Coronary artery (tissue), 2 donors: ENCODE results near the gene CPEB2.

Experiments used
- DNase-seq: peaks from one replicate; pipeline ENCODE4 v3.0.0-alpha.2; 2017; ENCODE audit warnings: low spot score
- H3K27ac ChIP-seq, 2 donors: fragments of 200-600 bp; sonication (generic); one replicate each; pipeline ENCODE4 v1.5.1; 2016 to 2019
- H3K4me3 ChIP-seq: fragments of 200-600 bp; sonication (generic); 2 replicates; pipeline ENCODE4 v1.5.1; 2016; ENCODE audit warnings: mild to moderate bottlenecking, moderate library complexity
- TF ChIP-seq, protein P1 (sequence below): fragments of 200-600 bp; sonication (generic); IDR thresholded peaks from one replicate; pipeline ENCODE4 v1.5.1; 2019; ENCODE audit warnings: antibody characterized with exemption

The CPEB2 gene

DNA sequence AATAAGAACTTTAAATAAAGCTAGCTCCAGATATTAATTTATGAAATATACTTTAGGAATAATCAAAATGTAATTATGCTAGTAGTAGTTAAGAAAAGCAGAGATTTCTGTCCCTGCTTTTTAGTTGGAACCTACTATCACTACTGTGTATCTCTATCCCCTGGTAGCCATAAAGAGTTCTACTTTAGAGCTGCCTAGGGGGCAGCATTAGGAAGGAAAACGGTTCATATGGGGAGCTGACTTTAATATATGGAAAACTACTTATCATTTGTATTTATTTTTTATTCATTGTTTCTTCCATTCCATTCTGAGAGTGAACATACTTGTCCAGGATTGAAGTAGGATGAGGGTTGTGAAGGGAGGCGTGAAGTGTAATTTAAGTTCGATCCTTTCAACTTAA is 40.9 kb downstream of the CPEB2 start:
- DNase-seq, result no peak
- TF ChIP-seq, protein P1, sequence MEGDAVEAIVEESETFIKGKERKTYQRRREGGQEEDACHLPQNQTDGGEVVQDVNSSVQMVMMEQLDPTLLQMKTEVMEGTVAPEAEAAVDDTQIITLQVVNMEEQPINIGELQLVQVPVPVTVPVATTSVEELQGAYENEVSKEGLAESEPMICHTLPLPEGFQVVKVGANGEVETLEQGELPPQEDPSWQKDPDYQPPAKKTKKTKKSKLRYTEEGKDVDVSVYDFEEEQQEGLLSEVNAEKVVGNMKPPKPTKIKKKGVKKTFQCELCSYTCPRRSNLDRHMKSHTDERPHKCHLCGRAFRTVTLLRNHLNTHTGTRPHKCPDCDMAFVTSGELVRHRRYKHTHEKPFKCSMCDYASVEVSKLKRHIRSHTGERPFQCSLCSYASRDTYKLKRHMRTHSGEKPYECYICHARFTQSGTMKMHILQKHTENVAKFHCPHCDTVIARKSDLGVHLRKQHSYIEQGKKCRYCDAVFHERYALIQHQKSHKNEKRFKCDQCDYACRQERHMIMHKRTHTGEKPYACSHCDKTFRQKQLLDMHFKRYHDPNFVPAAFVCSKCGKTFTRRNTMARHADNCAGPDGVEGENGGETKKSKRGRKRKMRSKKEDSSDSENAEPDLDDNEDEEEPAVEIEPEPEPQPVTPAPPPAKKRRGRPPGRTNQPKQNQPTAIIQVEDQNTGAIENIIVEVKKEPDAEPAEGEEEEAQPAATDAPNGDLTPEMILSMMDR, result no peak

DNA sequence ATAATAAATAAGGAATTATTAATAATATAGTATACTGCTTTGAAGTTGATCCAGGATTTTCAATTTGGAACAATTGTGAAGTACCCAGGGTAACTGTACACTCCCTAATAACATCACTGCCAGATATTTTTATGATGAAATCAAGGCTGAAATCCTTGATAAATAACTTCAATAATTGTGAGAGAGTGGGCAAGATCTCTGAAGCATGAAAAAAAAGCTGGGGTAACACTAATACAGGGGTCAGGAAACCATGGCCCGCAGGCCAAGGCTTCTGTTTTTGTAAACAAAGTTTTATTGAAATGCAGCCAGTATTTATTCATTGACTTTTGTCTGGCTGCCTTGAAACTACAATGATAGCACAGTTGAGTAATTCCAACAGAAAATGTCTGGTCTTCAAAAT is 41.6 kb downstream of the CPEB2 start:
- TF ChIP-seq, protein P1, result no peak
- DNase-seq, result no peak
- H3K27ac ChIP-seq, result peak overlapping the region in 1 of 2 donors; percentile 49
- H3K4me3 ChIP-seq, result no peak overlapping the region

More for the DNA sequence above, 40.9 kb downstream of the CPEB2 start:
- no peak overlapping the region for H3K4me3 ChIP-seq
- H3K27ac ChIP-seq, result peak overlapping the region; percentile 20 to 49

DNA sequence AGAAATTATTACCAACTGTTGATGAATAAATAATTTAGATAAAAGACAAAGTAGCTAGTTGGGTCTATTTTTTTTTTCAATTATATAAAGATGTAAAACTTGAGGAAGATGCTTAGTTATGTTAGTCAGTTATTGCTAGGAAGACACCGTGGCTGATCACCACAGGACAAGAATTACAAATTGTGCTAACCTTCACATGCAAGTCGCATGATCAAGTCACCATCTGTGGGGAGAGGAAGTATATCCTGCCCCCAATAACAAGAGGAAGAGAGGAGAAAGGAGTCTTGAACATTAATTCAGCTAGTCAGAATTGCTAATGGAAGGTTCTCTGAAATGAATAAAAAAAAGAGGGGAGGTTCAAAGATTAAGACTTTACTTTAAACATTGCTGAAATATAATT is 52.3 kb downstream of the CPEB2 start:
- no peak overlapping the region for H3K4me3 ChIP-seq
- TF ChIP-seq, protein P1, result no peak
- DNase-seq, result no peak
- no peak overlapping the region for H3K27ac ChIP-seq

DNA sequence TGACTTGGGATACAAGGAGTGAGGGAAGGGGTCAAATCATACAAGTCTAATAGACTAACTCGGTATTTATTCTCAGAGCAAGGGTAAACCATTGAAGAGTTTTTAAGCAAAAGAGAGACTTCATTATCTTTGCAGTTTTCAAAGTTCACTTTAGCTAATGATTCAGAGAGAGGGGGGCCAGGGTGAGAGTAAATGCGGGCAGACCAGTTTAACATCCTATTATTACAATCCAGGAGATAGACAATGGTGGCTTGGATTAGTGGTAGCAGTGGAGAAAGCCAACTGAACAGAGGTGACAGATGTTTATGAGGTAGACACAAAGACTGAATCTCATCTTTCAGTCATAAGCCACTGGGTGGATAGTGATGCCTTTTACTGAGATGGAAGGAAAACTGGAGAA is 57.9 kb downstream of the CPEB2 start:
- DNase-seq, result no peak
- no peak overlapping the region for H3K27ac ChIP-seq
- no peak overlapping the region for H3K4me3 ChIP-seq
- TF ChIP-seq, protein P1, result no peak

DNA sequence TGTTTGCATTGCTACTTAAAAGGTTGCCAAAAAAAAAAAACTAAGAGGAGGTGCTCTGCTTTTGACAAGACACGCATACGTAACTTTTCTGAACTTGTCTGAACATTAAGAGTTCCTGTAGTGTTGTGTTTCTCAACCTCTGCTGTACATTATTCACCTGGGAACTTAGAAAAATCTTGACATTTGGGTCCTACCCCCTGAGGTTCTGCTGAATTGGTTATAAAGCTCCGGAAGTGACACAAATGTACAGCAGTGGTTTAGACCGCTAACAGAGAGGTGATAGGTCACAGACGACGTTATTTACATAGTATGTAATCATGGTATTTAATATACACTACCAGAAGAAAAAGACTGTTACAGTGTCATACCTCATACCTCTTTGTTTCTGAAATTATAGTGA is 61.1 kb downstream of the CPEB2 start:
- Histone ChIP-seq H3K4me3 (no peak overlapping the region), H3K27ac (no peak overlapping the region)
- TF ChIP-seq, protein P1, result no peak
- DNase-seq, result no peak

DNA sequence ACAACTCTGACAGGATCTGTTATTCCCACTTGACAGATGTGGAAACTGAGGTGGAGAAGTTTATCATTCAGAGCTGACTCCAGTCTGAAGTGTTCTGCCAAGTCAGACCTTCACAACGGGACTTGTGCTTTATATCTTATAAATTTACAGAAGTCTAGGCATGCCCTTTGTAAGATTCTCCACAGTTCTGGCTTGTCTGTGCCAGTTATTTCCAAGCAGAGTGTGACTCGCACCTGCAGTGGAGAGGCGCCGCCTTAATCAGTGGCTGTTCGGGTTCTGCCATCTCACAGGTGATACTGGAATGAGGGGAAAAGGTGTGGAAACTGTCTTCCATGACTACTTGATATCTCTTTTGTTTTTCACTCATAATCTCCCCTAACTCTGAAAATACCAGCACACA is 63.2 kb downstream of the CPEB2 start:
- H3K27ac ChIP-seq, result peak overlapping the region in 1 of 2 donors; percentile 36
- no peak for DNase-seq

DNA sequence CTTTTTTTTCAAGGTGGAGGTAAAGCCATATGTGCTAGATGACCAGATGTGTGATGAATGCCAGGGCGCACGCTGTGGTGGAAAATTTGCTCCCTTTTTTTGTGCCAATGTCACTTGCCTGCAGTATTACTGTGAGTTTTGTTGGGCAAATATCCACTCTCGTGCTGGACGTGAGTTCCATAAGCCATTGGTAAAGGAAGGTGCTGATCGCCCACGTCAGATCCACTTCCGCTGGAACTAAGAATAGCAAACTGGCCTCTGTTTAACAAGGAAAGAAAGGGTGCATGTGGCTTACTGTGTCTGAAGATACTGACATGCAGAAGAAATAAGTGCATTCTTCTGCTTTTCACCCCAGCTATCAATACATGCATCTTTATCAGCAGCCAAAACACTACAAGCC is 63.9 kb downstream of the CPEB2 start:
- DNase-seq, result no peak
- TF ChIP-seq, protein P1, result no peak
- no peak overlapping the region for H3K4me3 ChIP-seq
- peak overlapping the region; percentile 36 to 38 for H3K27ac ChIP-seq

More for the DNA sequence above, 63.2 kb downstream of the CPEB2 start:
- TF ChIP-seq, protein P1, result no peak
- H3K4me3 ChIP-seq, result no peak overlapping the region
